ENCODE results near the gene BEGAIN.

GRCh38 chr14:100531152-100532121 is 55.8 kb downstream of the BEGAIN start:
- TF ChIP-seq CTCF (IDR thresholded peaks at IDR 0.05) = no peak
- no peak for TF ChIP-seq POLR2A (IDR thresholded peaks at IDR 0.05)

All from thyroid gland (tissue), 4 donors.